ENCODE data around the gene PAN3. TPM values are rescaled to one million over a fixed set of nuclear protein-coding genes. Genes with fewer than 3 reads are reported as not detected.
A peak's percentile ranks its signal among the peaks of the same experiment; 100 is the strongest.

The PAN3 gene
- total and polyA plus RNA-seq, 2 experiments from 2014 or later: 27.4 to 58.2 TPM

- TF ChIP-seq ETS1 (IDR thresholded peaks at IDR 0.05) (no peak), STAT1 (IDR thresholded peaks at IDR 0.05; ENCODE audit: unreplicated experiment) (no peak), JUNB (IDR thresholded peaks at IDR 0.05; ENCODE audit: unreplicated experiment) (no peak), CREB1 (CRISPR knock-in tag; IDR thresholded peaks at IDR 0.05; ENCODE audit: low read depth) (no peak), POLR2AphosphoS5 (IDR thresholded peaks at IDR 0.05; ENCODE audit: low read depth) (no peak), ZNF114 (CRISPR knock-in tag; IDR thresholded peaks at IDR 0.05) (no peak), ZNF331 (CRISPR knock-in tag; IDR thresholded peaks at IDR 0.05; ENCODE audit: low read depth) (no peak), EZH2 (IDR thresholded peaks at IDR 0.05; ENCODE audit: low read depth, unreplicated experiment) (no peak), CTCF (conservative IDR thresholded peaks at IDR 0.05; ENCODE audit: low read depth in 2 of 2) (no peak), EZH2phosphoT487 (IDR thresholded peaks at IDR 0.05; ENCODE audit: unreplicated experiment) (no peak), NANOG (IDR thresholded peaks at IDR 0.05; ENCODE audit: borderline replicate concordance) (no peak), REST (IDR thresholded peaks at IDR 0.05; ENCODE audit: unreplicated experiment) (no peak)
Measured at GRCh38 chr13:28237944-28238343, 99.6 kb downstream of the PAN3 start (continued).

- H3K27ac Mint-ChIP-seq: peak overlapping the region; percentile 89
- no peaks in the 10 kb centered on the region for H4K20me1 ChIP-seq (replicated peaks; ENCODE audit: insufficient read depth)
- no peak for TF ChIP-seq CTCF (conservative IDR thresholded peaks at IDR 0.05; ENCODE audit: low read depth in 2 of 2)
- TF ChIP-seq REST (IDR thresholded peaks at IDR 0.05; ENCODE audit: unreplicated experiment): no peak
- no peak for TF ChIP-seq STAT1 (IDR thresholded peaks at IDR 0.05; ENCODE audit: unreplicated experiment)
Measured at GRCh38 chr13:28239374-28239773, 101.0 kb downstream of the PAN3 start.

More at GRCh38 chr13:28239374-28239773, 101.0 kb downstream of the PAN3 start:
- Histone ChIP-seq H3K27ac (ENCODE audit: low read depth) (peak overlapping the region; percentile 20; the same call in 1 of the 2 replicates), H3K79me2 (replicated peaks; ENCODE audit: insufficient read depth) (no peaks in the 10 kb centered on the region), H3K9me2 (ENCODE audit: insufficient read depth) (no peaks in the 10 kb centered on the region), H3K36me3 (ENCODE audit: insufficient read depth) (no peaks in the 10 kb centered on the region), H3K4me3 (no peak overlapping the region), H3K27me3 (ENCODE audit: insufficient read depth) (no peaks in the 10 kb centered on the region), H3K4me2 (no peak overlapping the region), H3K4me1 (ENCODE audit: insufficient read depth) (peaks cover 29% of the 10 kb centered on the region), H2AFZ (no peak overlapping the region), H3F3A (replicated peaks; ENCODE audit: low read depth) (no peaks in the 10 kb centered on the region)
- peaks cover 50% of the 10 kb centered on the region for H3K4me1 Mint-ChIP-seq
- peaks cover 20% of the 10 kb centered on the region; the same call in 2 of the 3 replicates for H3K36me3 Mint-ChIP-seq (ENCODE audit: low read depth)
- DNase-seq (ENCODE audit: low spot score) (no peak), ATAC-seq (no peak)
- H3K9me3 Mint-ChIP-seq: no peaks in the 10 kb centered on the region
- H3K4me3 Mint-ChIP-seq: no peak overlapping the region
- H3K27me3 Mint-ChIP-seq (ENCODE audit: insufficient read depth, low read depth, poor library complexity): no peaks in the 10 kb centered on the region

All from GM23338 (cell line).